Measurements from ENCODE around the gene MED7.
"Not testable (repeated sequence)": the region's sequence is repeated elsewhere in the genome, so short reads cannot be mapped to it uniquely, and the experiment has no call there.

Gene MED7

GRCh38 chr5:157142317-157143126 is at the start of gene MED7:
TSS of gene MED7 (minus strand) at chr5:157142865. CDS start at chr5:157139431, 3,434 bp downstream.
- Mint-ChIP-seq H3K4me1 (ENCODE audit: low read depth) (peaks cover 57% of the 10 kb centered on the region), H3K27me3 (no peaks in the 10 kb centered on the region), H3K9me3 (no peaks in the 10 kb centered on the region), H3K4me3 (peak within 1 kb of the TSS; percentile 95), H3K27ac (peak within 1 kb of the TSS; percentile 99), H3K36me3 (ENCODE audit: low read depth) (peaks cover 29% of the 10 kb centered on the region)

GRCh38 chr5:157189223-157189622 is 46.6 kb upstream of the MED7 start:
- Mint-ChIP-seq H3K27me3 (no peaks in the 10 kb centered on the region), H3K9me3 (no peaks in the 10 kb centered on the region), H3K4me1 (ENCODE audit: low read depth) (peaks cover 88% of the 10 kb centered on the region), H3K27ac (peak overlapping the region; percentile 93), H3K36me3 (ENCODE audit: low read depth) (peaks cover 93% of the 10 kb centered on the region), H3K4me3 (peak overlapping the region; percentile 99)

DNA sequence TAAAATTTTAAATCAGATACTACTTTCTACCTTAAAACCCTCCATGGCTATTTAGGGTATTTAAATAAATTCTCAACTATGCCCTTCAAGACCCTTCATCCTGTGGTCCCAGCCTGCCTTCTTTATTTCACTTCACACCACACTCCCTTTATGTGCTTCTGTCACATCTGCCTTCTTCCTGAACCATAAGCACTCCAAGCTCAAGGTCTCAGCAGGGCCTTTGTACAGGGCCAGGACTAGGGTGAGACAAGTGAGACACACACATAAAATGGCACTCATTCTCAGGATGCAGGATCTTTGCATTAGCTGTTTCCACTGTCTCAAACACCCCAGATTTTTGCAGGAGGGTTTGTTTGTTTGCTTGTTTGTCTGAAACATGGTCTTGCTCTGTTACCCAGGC is 45.6 kb upstream of the MED7 start:
- peaks cover 85% of the 10 kb centered on the region for H3K4me1 Mint-ChIP-seq (ENCODE audit: low read depth)
- H3K36me3 Mint-ChIP-seq (ENCODE audit: low read depth): peaks cover 93% of the 10 kb centered on the region
- peak overlapping the region; percentile 99 for H3K4me3 Mint-ChIP-seq
- H3K9me3 Mint-ChIP-seq: no peaks in the 10 kb centered on the region
- H3K27me3 Mint-ChIP-seq: no peaks in the 10 kb centered on the region
- H3K27ac Mint-ChIP-seq: peak overlapping the region; percentile 93

GRCh38 chr5:157187046-157187754 is 44.5 kb upstream of the MED7 start:
- H3K27me3 Mint-ChIP-seq: no peaks in the 10 kb centered on the region
- peaks cover 75% of the 10 kb centered on the region for H3K4me1 Mint-ChIP-seq (ENCODE audit: low read depth)
- peaks cover 93% of the 10 kb centered on the region for H3K36me3 Mint-ChIP-seq (ENCODE audit: low read depth)
- no peaks in the 10 kb centered on the region for H3K9me3 Mint-ChIP-seq
- H3K4me3 Mint-ChIP-seq: peak overlapping the region; percentile 99
- H3K27ac Mint-ChIP-seq: peak overlapping the region; percentile 93

DNA sequence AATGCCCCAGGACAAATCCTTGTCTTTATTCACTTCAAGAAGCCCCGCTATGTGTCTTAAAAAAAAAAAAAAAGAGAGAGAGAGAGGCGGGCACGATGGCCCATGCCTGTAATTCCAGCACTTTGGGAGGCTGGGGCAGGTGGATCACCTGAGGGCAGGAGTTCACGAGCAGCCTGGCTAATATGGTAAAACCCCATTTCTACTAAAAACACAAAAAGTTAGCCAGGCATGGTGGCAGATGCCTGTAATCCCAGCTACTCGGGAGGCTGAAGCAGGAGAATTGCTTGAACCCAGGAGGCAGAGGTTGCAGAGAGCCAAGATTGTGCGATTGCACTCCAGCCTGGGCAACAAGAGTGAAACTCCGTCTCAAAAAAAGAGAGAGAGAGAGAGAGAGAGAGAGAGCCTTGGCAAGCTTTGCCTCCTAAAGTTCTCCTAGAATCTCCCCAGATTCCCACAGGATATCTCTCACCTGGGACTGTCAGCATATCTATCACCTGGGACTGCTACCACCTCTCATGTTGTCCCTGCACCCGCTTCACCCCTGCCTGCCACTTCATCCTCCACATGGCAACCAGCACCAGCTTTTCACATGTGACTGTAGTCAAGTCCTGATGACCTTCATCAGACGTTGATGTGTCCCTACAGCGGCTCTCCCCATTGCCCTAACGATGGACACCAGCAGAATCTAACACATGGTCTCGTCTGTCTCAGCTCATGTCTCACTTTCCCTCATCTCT is 43.8 kb upstream of the MED7 start:
- no peaks in the 10 kb centered on the region for H3K27me3 Mint-ChIP-seq
- H3K4me1 Mint-ChIP-seq (ENCODE audit: low read depth): peaks cover 68% of the 10 kb centered on the region
- H3K36me3 Mint-ChIP-seq (ENCODE audit: low read depth): peaks cover 95% of the 10 kb centered on the region
- H3K4me3 Mint-ChIP-seq: peak overlapping the region; percentile 99
- no peaks in the 10 kb centered on the region for H3K9me3 Mint-ChIP-seq
- H3K27ac Mint-ChIP-seq: peak overlapping the region; percentile 93

DNA sequence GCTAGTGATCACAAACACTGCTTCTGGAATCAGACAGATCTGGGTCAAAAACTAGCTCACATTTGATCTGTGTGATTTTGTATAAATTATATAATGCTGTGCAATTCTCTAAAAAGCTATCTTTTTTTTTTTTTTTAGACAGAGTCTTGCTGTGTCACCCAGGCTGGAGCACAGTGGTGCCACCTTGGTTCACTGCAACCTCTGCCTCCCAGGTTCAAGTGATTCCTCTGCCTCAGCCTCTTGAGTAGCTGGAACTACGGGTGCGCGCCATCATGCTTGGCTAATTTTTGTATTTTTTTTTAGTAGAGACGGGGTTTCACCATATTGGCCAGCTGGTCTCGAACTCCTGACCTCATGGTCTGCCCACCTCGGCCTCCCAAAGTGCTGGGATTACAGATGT is 42.5 kb upstream of the MED7 start:
- Mint-ChIP-seq H3K27ac (peak overlapping the region; percentile 93), H3K4me1 (ENCODE audit: low read depth) (peaks cover 61% of the 10 kb centered on the region), H3K36me3 (ENCODE audit: low read depth) (peaks cover 94% of the 10 kb centered on the region), H3K4me3 (peak overlapping the region; percentile 99)
- H3K27me3 Mint-ChIP-seq, H3K9me3 Mint-ChIP-seq: not testable (repeated sequence)

DNA sequence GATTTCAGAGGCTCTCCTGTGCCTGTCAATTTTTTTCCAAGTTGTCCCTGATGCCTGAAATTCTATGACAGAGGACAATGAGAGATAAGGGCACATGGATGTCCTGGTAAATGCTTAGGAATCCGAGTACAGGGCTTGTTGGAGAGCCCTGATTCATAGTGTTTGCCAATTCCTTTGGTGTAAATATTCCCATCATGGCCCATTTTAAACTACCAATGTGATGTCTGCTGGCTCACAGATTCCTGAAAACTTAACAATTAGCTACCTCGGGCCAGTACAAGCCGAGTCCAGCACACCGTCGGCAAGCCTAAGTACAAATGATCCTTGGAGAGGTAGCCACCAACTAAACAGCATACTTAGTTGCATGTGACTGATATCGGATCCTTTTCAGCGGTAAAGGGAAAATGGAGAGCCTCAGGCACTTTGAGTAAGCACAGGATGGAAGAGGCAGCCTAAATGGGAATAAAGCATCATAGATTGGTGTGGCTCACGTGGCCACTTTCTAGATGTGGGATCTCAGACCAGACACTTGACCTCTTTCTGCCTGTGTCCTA is 41.5 kb upstream of the MED7 start:
- Mint-ChIP-seq H3K27me3 (no peaks in the 10 kb centered on the region), H3K4me1 (ENCODE audit: low read depth) (peaks cover 62% of the 10 kb centered on the region), H3K36me3 (ENCODE audit: low read depth) (peaks cover 85% of the 10 kb centered on the region), H3K4me3 (peak overlapping the region; percentile 99), H3K27ac (peak overlapping the region; percentile 93), H3K9me3 (no peaks in the 10 kb centered on the region)

DNA sequence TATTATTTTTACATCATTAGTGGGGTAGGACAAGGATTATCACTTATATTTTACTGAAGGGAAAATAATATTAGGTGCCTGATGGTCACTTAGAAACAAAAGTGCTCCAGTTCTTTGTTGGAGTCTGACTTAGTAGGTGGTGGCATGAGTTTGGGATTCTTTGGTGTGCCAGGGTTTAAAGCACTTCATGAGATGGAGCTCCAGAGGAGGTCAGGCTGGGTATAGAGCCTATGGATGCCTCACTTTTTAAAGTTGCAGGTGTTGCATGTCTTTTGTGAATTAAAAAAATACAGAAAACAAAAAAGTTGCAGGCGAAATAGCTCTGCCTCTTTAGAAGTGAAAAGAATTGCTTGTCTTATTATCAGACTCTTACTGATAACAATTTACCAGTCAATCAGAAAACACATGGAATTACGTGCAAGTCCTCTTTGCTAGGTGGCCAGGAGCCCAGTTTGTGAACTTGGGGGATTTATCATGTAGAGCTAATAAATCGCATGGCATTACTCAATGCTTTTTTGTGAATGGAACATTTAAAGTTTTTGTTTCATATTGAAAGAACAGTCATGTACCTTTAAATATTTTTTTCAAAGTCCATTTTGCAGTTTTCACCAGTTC is 39.6 kb upstream of the MED7 start:
- Mint-ChIP-seq H3K27me3 (no peaks in the 10 kb centered on the region), H3K9me3 (peaks cover 4% of the 10 kb centered on the region), H3K4me1 (ENCODE audit: low read depth) (peaks cover 62% of the 10 kb centered on the region), H3K27ac (peak overlapping the region; percentile 99), H3K4me3 (peak overlapping the region; percentile 99), H3K36me3 (ENCODE audit: low read depth) (peaks cover 70% of the 10 kb centered on the region)

GRCh38 chr5:157180374-157181264 is 38.0 kb upstream of the MED7 start, which contains the start of gene ITK:
TSS of gene ITK (plus strand) at chr5:157180840. CDS start at chr5:157180978, 138 bp downstream.
- Mint-ChIP-seq H3K36me3 (ENCODE audit: low read depth) (peaks cover 54% of the 10 kb centered on the region), H3K27me3 (no peaks in the 10 kb centered on the region), H3K27ac (peak within 1 kb of the TSS; percentile 99), H3K4me1 (ENCODE audit: low read depth) (peaks cover 61% of the 10 kb centered on the region), H3K4me3 (peak within 1 kb of the TSS; percentile 99), H3K9me3 (peaks cover 4% of the 10 kb centered on the region)

DNA sequence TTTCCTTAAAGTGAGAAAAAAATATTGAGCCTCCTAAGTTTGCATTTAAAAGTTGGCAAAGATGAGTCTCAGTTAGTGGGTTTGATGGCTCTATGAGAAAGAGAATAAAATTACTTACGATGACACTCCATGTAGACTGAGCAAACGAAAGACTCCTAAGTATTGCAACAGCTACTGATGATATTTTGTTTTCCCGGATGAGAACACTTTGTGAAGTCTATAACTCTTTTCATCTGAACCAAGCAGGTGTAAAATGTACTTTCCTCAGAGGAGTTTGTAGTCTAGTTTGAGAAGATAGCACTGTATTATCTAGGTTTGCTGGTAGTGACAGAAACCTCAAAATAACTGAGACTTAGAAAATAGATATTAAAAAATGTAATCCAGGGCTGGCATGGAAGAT is 36.3 kb upstream of the MED7 start:
- Mint-ChIP-seq H3K4me1 (ENCODE audit: low read depth) (peaks cover 70% of the 10 kb centered on the region), H3K4me3 (peak overlapping the region; percentile 99), H3K36me3 (ENCODE audit: low read depth) (peaks cover 37% of the 10 kb centered on the region), H3K9me3 (peaks cover 4% of the 10 kb centered on the region), H3K27ac (peak overlapping the region; percentile 99), H3K27me3 (no peaks in the 10 kb centered on the region)

- peaks cover 73% of the 10 kb centered on the region for H3K4me1 Mint-ChIP-seq (ENCODE audit: low read depth)
- H3K4me3 Mint-ChIP-seq: peak overlapping the region; percentile 99
- peaks cover 4% of the 10 kb centered on the region for H3K9me3 Mint-ChIP-seq
Observed at GRCh38 chr5:157177953-157178352, 35.3 kb upstream of the MED7 start.

DNA sequence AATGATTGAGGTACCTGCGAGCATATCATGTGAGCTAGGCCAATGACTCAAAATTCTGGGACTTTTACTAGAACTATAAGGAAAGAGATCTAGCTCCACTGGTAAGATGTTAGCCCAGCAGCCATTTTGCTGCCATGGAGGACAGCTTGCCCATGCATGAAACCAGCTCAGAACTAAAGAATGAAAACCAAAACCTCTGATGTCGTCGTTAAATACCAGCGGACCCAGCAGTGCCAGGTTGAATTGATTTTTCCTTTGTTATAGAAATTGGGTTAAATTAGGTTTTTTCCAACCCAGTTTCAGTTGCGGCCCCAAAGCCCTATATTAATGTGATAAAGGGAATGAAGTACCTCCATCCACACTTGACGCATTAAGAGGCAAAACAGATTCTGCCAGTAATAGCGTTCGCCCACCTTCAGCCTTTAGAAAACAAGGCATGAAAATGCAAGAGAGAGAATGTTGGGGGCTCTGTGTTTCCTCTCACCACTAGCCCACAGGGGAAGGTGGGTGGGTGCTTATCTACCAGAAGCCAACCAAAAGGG is 32.5 kb upstream of the MED7 start:
- Mint-ChIP-seq H3K9me3 (peaks cover 11% of the 10 kb centered on the region), H3K4me1 (ENCODE audit: low read depth) (peaks cover 97% of the 10 kb centered on the region), H3K4me3 (peak overlapping the region; percentile 58), H3K36me3 (ENCODE audit: low read depth) (peaks cover 15% of the 10 kb centered on the region), H3K27ac (peak overlapping the region; percentile 99), H3K27me3 (no peaks in the 10 kb centered on the region)

More at GRCh38 chr5:157177953-157178352, 35.3 kb upstream of the MED7 start:
- H3K27ac Mint-ChIP-seq: peak overlapping the region; percentile 99
- peaks cover 27% of the 10 kb centered on the region for H3K36me3 Mint-ChIP-seq (ENCODE audit: low read depth)
- H3K27me3 Mint-ChIP-seq: no peaks in the 10 kb centered on the region

DNA sequence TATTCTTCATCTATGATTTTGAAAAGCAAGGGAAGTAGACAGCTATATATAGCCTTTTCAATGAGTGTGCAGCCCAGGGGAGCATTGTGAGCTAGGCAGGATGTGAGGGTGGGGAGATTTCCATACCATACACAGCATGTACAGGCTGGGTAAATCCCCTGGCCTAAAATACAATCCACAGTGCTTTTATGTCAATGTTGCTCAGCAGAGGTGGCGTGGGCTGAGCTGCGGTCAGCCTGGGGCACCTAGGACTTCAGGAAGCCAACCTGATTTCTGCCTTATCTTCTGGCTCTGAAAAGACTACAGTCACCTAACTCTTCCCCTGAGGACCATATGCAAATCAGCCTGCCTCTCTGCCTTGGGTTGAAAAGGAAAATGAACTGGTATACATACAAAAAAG is 29.7 kb upstream of the MED7 start:
- Mint-ChIP-seq H3K36me3 (ENCODE audit: low read depth) (peaks cover 20% of the 10 kb centered on the region), H3K4me1 (ENCODE audit: low read depth) (peaks cover 97% of the 10 kb centered on the region), H3K27ac (peak overlapping the region; percentile 97), H3K9me3 (peaks cover 19% of the 10 kb centered on the region), H3K27me3 (no peaks in the 10 kb centered on the region), H3K4me3 (peak overlapping the region; percentile 74)

Data from stimulated activated naive CD8-positive, alpha-beta T cell treated with anti-CD3 and anti-CD28 coated beads, Interleukin-15, Interleukin-2, amounts not matched to agents 100 ng/mL and 50 ng/mL, for 24 hours (primary cell).